ENCODE results near the gene FAT1. TPM values are rescaled to one million over a fixed set of nuclear protein-coding genes. Genes with fewer than 3 reads are reported as not detected.

FAT1 gene
- total and polyA plus RNA-seq, 2 donors (not counting 1 experiment from before 2014, with no cell fraction given) = 0.07 to 0.15 TPM

DNA sequence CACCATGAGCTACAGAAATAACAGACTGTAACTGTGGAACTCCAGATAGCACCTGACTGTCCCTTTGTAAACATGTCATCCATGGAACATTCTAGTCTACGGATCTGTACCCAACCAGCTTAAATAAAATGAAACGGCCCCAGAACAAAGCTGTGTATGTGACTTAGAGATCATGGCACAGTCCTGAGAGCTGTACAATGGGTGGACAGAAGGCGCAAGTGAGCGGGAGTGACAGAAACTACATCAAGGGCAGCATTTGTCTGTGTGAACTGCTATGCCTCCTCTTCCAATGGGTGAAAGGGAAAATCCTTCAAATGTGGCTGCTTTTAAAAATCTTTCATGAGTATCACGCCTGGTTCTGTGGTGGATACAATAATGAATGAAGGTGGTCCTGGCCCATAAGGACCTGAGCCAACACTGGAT is 72.5 kb downstream of the FAT1 start:
- no peaks in the 10 kb centered on the region for H3K4me1 ChIP-seq (ENCODE audit: control insufficient read depth in 2 of 2, insufficient read depth in 2 of 2, low read length in 2 of 2)
- TF ChIP-seq EZH2 (IDR thresholded peaks at IDR 0.05; ENCODE audit: borderline replicate concordance, insufficient read depth, low read depth, low read length, poor library complexity, severe bottlenecking) = no peak
- TF ChIP-seq, protein P1, sequence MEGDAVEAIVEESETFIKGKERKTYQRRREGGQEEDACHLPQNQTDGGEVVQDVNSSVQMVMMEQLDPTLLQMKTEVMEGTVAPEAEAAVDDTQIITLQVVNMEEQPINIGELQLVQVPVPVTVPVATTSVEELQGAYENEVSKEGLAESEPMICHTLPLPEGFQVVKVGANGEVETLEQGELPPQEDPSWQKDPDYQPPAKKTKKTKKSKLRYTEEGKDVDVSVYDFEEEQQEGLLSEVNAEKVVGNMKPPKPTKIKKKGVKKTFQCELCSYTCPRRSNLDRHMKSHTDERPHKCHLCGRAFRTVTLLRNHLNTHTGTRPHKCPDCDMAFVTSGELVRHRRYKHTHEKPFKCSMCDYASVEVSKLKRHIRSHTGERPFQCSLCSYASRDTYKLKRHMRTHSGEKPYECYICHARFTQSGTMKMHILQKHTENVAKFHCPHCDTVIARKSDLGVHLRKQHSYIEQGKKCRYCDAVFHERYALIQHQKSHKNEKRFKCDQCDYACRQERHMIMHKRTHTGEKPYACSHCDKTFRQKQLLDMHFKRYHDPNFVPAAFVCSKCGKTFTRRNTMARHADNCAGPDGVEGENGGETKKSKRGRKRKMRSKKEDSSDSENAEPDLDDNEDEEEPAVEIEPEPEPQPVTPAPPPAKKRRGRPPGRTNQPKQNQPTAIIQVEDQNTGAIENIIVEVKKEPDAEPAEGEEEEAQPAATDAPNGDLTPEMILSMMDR (IDR thresholded peaks at IDR 0.05) = no peak
- H3K9ac ChIP-seq (ENCODE audit: low read length) = no peak overlapping the region
- peaks cover 0 to 4% (median 0%) of the 10 kb centered on the region in 3 donors for H3K9me3 ChIP-seq (ENCODE audit: control extremely low read depth in 1 of 3, control insufficient read depth in 2 of 3, insufficient read depth in 1 of 3, low read length in 2 of 3)
- no peaks in the 10 kb centered on the region for H3K79me2 ChIP-seq (ENCODE audit: control insufficient read depth, insufficient read depth, low read length)
- DNase-seq = no peak
- WGBS (ENCODE audit: insufficient coverage) = 81% methylated on average over 4 of the region's 5 CpGs
- Mint-ChIP-seq H3K27me3 (no peaks in the 10 kb centered on the region), H3K4me3 (no peak overlapping the region), H3K4me1 (no peaks in the 10 kb centered on the region), H3K9me3 (ENCODE audit: insufficient read depth) (no peaks in the 10 kb centered on the region), H3K27ac (no peak overlapping the region)
- no peaks in the 10 kb centered on the region for H3K27me3 ChIP-seq (replicated peaks in 1 of 4; ENCODE audit: control extremely low read depth in 1 of 4, control insufficient read depth in 3 of 4, insufficient read depth in 4 of 4, low read length in 3 of 4)
- no peak overlapping the region for H3K4me3 ChIP-seq (ENCODE audit: control extremely low read depth in 1 of 5, extremely low read depth in 1 of 5, insufficient read depth in 1 of 5, low read depth in 2 of 5, low read length in 4 of 5)
- POLR2A ChIA-PET = no interaction called here
- no peak overlapping the region for H3K4me2 ChIP-seq (replicated peaks; ENCODE audit: low read depth, low read length, poor library complexity, severe bottlenecking)
- intact Hi-C loops (cut with micrococcal nuclease) = no loop called here
- no peak overlapping the region for H3K27ac ChIP-seq (ENCODE audit: low read length in 2 of 2)
- ATAC-seq (ENCODE audit: low read depth) = no peak
- no peaks in the 10 kb centered on the region for H4K20me1 ChIP-seq (ENCODE audit: control insufficient read depth, insufficient read depth, low read length, poor library complexity, severe bottlenecking)
- H3K36me3 ChIP-seq (replicated peaks in 1 of 2; ENCODE audit: control extremely low read depth in 1 of 2, control insufficient read depth in 1 of 2, extremely low read depth in 1 of 2, insufficient read depth in 2 of 2, low read length in 1 of 2) = no peaks in the 10 kb centered on the region
- H2AFZ ChIP-seq (ENCODE audit: insufficient read depth, low read depth, low read length, poor library complexity, severe bottlenecking) = no peak overlapping the region
- CTCF ChIA-PET = no interaction called here

DNA sequence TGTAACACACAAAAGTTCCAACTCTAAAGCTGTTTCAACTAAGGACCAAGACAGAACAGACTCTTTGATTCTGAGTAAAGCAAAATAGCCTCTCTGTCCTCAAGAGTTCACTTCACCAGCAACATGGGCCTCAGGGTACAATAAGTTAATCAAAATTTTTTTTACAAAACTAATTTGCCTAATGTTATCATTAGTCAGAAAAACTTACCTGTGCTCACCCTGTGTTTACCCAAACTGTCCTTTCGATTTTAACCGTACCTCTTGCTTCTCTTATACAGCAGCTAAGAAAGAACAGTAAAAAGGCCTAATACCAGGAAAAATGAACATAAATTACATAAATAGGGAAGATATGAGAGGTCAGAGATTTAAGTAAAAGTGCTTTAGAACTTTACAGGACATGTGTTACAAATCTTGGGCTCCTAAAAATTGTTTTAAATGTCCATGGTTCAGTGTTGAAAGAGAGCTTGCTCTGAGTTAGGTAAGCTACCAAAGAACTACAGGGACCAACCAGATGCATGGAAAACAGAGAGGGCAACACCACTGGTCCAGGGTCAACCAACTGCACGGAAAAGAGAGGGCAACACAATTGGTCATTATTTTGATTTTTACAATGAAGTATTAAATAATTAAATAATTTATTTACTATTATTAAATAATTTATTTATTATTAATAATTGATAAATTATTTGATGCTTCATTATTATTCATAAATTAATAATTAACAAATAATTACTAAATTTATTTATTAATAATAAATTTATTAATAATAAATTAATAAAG is 73.1 kb downstream of the FAT1 start:
- Mint-ChIP-seq H3K4me3 (no peak overlapping the region), H3K9me3 (ENCODE audit: insufficient read depth) (no peaks in the 10 kb centered on the region), H3K27me3 (no peaks in the 10 kb centered on the region), H3K4me1 (no peaks in the 10 kb centered on the region), H3K27ac (no peak overlapping the region)
- peaks cover 0 to 4% (median 0%) of the 10 kb centered on the region in 3 donors for H3K9me3 ChIP-seq (ENCODE audit: control extremely low read depth in 1 of 3, control insufficient read depth in 2 of 3, insufficient read depth in 1 of 3, low read length in 2 of 3)
- H3K79me2 ChIP-seq (ENCODE audit: control insufficient read depth, insufficient read depth, low read length) = no peaks in the 10 kb centered on the region
- intact Hi-C loops (cut with micrococcal nuclease) = no loop called here
- ATAC-seq (ENCODE audit: low read depth) = no peak
- no peak overlapping the region for H2AFZ ChIP-seq (ENCODE audit: insufficient read depth, low read depth, low read length, poor library complexity, severe bottlenecking)
- TF ChIP-seq, protein P1 (IDR thresholded peaks at IDR 0.05) = no peak
- TF ChIP-seq EZH2 (IDR thresholded peaks at IDR 0.05; ENCODE audit: borderline replicate concordance, insufficient read depth, low read depth, low read length, poor library complexity, severe bottlenecking) = no peak
- H3K9ac ChIP-seq (ENCODE audit: low read length) = no peak overlapping the region
- no peak overlapping the region for H3K4me3 ChIP-seq (ENCODE audit: control extremely low read depth in 1 of 5, extremely low read depth in 1 of 5, insufficient read depth in 1 of 5, low read depth in 2 of 5, low read length in 4 of 5)
- no peaks in the 10 kb centered on the region for H4K20me1 ChIP-seq (ENCODE audit: control insufficient read depth, insufficient read depth, low read length, poor library complexity, severe bottlenecking)
- H3K4me2 ChIP-seq (replicated peaks; ENCODE audit: low read depth, low read length, poor library complexity, severe bottlenecking) = no peak overlapping the region
- WGBS (ENCODE audit: insufficient coverage) = no CpG with 5 or more reads among the region's 3 CpGs
- no peaks in the 10 kb centered on the region for H3K36me3 ChIP-seq (replicated peaks in 1 of 2; ENCODE audit: control extremely low read depth in 1 of 2, control insufficient read depth in 1 of 2, extremely low read depth in 1 of 2, insufficient read depth in 2 of 2, low read length in 1 of 2)
- H3K27ac ChIP-seq (ENCODE audit: low read length in 2 of 2) = no peak overlapping the region
- DNase-seq = no peak
- CTCF ChIA-PET = no interaction called here
- H3K27me3 ChIP-seq (replicated peaks in 1 of 4; ENCODE audit: control extremely low read depth in 1 of 4, control insufficient read depth in 3 of 4, insufficient read depth in 4 of 4, low read length in 3 of 4) = no peaks in the 10 kb centered on the region
- POLR2A ChIA-PET = no interaction called here
- no peaks in the 10 kb centered on the region for H3K4me1 ChIP-seq (ENCODE audit: control insufficient read depth in 2 of 2, insufficient read depth in 2 of 2, low read length in 2 of 2)
